EH (cell line): ENCODE results near the gene TAS1R1.
"Not testable (repeated sequence)": the region's sequence is repeated elsewhere in the genome, so short reads cannot be mapped to it uniquely, and the experiment has no call there.

Experiments used
- DNase-seq: peaks from one replicate; pipeline ENCODE4 v3.0.0-alpha.2; 2015; ENCODE audit warnings: low read depth

TAS1R1 gene

GRCh38 chr1:6588893-6589520, 33.9 kb downstream of the TAS1R1 start:
- DNase-seq = no peak

DNA sequence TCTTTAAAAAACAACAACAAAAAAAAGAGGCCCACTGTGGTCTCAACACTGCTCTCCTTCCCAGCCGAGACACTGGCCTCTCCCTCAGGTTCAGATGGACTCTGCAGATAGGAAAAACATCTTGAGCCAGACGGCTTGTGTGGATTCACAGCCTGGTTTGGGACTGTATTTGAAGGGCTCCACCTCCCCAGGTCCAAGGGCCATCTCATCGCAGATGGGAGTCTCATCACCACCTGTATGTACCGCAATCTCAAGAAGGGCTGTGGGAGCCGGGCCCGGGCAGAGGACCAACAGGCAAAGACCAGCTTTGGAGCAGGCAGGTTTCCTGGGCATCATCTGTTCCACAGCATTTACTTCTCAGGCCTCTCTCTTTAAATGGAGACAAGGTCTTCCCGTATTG, 34.9 kb downstream of the TAS1R1 start:
- no peak for DNase-seq

GRCh38 chr1:6591222-6591621, 36.1 kb downstream of the TAS1R1 start:
- no peak for DNase-seq

DNA sequence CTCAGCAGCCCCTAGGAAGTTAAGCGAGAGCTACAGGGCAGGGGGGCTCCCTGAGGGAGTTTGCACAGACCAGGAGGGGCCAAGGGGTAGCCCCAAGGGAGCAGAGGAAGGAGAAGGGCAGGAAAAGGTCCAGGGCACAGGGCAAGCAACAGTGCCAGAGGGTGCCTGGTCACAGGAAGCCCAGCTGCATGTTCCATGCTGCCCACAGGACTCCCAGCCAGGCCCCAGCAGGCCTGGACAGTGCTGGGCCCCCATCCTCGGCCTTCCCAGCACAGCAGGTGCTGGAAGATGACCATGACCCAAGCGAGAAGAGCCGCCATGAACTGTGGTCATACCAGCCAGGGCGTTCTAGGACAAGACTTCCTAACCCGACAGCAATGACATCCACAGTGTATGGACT, 36.5 kb downstream of the TAS1R1 start:
- DNase-seq = no peak

- DNase-seq = no peak
Observed at GRCh38 chr1:6592441-6592840, 37.3 kb downstream of the TAS1R1 start.

DNA sequence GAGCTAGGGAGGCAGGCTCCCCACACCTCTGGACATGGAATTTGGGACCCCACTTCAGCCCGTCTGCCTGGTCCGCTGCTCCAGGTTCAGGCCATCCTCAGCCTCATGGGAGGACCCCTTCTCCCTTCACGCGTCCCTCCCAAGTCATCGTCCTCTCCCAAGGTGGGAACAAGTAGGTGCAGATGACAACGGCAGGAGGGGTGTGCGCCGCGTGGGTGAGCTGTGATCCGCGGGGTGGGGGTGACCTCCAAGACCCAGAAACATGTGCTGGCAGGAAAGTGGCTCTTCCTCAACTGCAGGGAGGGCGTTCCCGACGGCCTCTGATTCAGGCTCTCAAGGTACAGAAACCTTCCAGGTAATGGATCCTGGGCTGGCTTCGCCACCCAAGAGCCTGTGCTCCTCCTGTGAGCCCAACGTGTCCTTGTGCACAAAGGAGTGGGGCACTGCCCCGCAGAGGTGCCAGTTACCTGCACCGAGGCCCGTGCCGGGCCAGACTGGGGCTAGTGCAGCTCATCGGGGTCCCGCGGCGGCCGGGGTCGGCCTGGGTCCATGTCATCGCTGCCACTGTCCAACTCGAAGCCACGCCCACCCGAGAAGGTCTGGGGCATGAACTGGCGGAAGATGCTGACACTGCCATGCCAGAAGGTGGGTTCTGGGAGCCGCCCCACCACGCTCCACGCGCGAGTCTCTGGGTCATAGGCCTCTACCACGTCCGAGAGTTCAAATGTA, 37.9 kb downstream of the TAS1R1 start:
- no peak for DNase-seq

- no peak for DNase-seq
Observed at GRCh38 chr1:6593810-6594209, 38.7 kb downstream of the TAS1R1 start.

DNA sequence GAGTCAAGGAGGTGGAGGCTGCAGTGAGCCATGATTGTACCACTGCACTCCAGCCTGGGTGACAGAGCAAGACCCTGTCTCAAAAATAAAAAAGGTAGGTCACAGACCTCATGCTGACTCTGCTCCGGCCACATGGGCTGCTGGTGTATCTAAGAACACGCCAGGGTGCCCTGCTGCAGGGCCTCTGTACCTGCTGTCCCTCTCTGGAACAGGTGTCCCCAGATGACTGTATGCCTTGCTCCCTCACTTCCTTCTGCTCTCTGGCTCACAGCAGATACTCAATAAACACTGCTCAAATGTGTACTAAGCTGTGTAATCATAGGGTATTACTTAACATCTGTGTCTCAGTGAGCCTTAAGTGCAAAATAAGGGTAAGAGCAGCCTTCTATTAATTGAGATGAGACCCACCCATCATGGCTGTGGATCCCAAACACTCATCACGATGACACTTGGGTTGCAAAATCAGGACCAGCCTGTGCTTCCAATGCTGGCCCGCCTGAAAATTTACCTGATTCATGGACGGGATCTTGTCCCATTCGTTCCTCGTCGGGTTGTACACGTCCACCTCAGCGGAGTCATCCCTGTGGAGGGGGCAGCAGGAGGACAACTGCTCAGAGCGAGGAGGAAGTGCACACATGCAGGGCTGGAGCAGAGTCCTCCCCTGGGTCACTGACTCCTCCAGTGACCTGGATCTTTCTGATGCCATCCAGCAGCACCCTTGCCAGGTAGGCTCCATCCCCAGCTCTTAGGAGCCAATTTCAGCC, 40.1 kb downstream of the TAS1R1 start:
- no peak for DNase-seq

GRCh38 chr1:6596351-6596750, 41.2 kb downstream of the TAS1R1 start:
- no peak for DNase-seq

DNA sequence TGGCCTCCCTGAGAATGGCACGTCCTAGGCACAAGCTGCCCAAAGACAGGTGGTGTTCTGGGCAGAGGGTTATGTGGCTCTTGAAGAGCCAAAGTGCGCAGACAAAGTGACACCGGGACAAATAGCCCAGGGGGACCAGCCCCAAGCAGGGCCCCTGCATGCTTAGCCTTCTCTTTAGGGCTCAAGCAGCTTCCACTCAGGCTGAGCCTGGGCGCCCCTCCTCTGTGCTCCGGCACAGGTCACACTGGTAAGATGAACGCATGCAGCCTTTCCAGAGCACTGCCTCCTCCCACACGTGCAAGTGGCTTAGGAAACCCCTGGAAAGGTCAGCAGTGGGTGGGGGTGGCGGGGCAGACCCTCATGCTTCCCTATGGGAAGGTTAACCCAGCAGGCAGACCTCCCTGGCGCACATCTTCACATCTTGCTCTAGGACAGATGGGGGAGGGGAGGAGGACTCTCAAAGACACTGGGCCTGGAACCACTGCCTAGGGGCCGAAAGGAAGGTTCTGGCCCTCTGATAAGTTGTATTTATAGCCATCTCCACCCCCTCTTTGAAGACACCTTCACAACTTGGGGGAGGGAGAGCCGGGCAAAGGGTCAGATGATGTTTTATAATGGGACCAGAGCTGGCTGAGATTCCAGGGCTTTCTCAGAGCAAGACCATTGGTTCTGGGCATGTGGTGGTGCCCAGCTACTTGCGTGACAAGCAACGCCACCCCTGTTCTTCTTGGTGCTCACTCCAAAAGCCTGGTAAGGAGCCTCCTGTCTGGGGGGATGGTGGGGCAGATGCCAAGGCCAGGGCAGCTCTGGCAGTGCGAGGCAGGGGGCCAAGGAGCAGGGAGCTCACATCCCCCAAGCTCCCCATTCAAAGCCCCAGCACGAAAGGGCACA, 42.0 kb downstream of the TAS1R1 start:
- DNase-seq = no peak

GRCh38 chr1:6597777-6598131, 42.6 kb downstream of the TAS1R1 start:
- DNase-seq = no peak

DNA sequence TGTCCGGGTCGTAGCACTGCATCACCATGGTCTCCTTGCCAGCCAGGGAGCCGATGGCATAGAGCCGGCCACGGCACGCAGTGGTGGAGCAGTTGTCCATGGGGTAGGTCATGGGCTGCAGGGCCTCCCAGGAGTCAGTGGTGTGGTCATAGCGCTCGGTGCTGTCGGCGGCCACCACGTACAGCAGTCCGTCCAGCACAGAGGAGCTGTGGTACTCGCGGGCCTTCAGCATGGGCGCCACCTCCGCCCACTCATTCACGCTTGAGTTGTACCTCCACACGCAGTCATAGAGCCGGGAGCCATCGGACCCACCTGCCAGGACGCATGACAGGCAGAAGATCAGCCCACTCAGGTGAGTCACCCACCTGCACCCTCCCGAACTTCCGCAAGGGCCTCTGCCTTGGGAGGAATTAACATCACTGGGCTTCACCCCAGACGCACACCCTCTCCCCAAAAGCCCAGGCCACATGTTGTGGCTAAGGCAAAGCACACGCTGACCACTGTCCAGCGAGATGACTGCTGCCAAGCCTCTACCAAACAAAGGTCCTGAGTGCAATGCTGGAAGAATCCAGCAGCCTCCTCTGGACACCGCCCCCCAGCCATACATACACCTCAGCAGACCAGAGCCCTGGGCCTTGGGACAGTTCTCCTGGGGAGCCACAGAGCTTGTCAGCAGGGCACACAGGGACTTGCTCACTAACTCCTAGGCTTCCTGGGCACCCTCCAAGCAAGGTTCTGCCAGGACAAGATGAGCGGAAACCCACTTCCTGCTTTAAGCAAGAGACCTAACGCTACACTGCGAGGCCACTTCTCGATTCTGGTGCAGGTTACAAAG, 44.3 kb downstream of the TAS1R1 start:
- peak; percentile 23 for DNase-seq

DNA sequence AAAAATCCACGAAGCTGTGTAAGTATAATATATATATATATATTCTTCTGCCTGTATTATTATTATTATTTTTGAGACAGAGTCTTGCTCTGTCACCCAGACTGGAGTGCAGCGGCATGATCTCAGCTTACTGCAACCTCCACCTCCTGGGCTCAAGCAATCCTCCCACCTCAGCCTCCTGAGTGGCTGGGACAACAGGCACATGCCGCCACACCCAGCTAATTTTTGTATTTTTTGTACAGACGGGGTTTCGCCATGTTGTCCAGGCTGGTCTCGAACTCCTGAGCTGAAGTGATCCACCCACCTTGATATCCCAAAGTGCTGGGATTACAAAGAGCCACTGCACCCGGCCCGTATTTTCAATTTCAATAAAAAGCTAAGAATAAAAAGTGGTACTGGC, 44.9 kb downstream of the TAS1R1 start:
- not testable (repeated sequence) for DNase-seq

GRCh38 chr1:6600410-6601048, 45.4 kb downstream of the TAS1R1 start:
- DNase-seq = peak; percentile 25

- DNase-seq = peak; percentile 92
Observed at GRCh38 chr1:6601049-6601922, 46.2 kb downstream of the TAS1R1 start.

DNA sequence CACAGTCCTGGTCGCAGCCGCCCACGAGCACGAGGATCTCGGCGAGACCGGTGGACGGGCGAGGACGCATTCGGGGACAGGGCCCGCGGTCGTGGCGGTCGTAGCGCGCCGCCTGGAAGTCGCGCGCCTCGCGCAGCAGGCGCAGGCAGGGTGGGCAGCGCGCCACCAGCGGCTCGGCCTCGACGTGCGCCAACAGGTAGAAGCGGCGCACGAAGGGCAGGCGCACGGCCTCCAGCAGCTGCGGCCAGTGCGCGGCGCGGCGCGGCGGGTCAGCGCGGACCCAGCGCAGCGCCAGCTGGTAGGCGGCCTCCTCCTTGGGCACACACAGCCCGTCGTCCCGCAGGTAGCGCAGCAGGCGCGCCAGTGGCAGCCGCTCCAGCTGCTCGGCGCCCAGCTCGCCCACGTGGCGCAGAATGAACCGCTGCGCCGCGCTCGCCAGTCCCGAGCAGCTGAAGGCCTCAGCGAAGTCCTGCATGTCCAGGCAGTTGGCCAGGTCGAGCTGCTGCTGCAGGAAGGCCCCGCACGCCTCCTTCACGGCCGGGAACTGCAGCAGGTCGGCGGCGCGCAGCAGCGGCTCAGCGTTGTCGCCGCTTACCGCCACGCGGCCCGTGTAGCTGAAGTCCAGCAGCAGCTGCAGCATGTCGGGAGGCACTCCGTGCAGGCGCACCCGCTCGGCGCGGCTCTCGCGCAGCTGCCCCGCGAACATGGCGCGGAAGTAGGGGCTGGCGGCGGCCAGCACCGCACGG, 47.0 kb downstream of the TAS1R1 start:
- DNase-seq = no peak

DNA sequence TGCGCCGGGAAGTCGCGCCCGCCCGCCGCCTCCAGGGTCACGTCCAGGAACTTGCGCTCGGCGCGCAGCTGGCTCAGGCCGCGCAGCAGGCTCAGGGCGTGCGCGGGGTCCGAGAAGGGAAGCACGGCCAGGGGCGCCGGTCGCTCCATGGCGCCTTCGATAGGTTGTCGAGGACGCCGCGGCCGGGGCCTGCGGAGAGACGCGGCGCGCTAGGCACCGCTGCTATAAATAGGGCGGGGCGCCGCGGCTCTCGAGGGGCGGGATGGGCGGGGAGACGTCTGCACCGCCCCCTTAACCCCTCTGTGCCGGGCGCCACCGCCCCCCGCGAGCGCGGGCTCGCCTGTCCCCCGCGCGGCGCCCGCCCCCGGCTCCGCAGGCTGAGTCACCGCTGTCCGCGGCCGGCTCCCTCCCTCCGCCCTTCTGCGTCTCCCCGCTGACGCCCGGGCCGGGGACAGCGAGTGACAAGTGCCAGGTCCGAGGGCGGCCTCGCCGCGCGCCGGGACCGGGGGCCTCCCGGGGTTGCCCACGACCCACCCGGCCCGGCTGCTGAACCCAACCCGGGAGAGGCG, 47.6 kb downstream of the TAS1R1 start, which contains the start of gene KLHL21:
Gene KLHL21 (minus strand): TSS at position 201 of the 569 bp plus-strand sequence. CDS start 52 bp downstream, at position 149.
- peak; percentile 93 for DNase-seq

GRCh38 chr1:6603238-6603914, 48.3 kb downstream of the TAS1R1 start:
- DNase-seq = peak; percentile 81
